Upper lobe of right lung (tissue), 1 donor: ENCODE results near the gene HLA-DQB1. TPM values are rescaled to one million over a fixed set of nuclear protein-coding genes. Genes with fewer than 3 reads are reported as not detected.

Experiments
- ATAC-seq: fragments of 200-7000 bp; cut with Tn5 transposase; one replicate; pipeline ENCODE4 v1.9.1; 2020; ENCODE audit warnings: mild to moderate bottlenecking, moderate library complexity
- DNase-seq: peaks from one replicate; pipeline ENCODE4 v3.0.0-alpha.2; 2020
- H3K27ac ChIP-seq: fragments of 200-600 bp; one replicate; pipeline ENCODE4 v1.8.0; 2022
- H3K27me3 ChIP-seq: fragments of 200-600 bp; one replicate; pipeline ENCODE4 v1.8.0; 2022; ENCODE audit warnings: mild to moderate bottlenecking
- H3K36me3 ChIP-seq: fragments of 200-600 bp; one replicate; pipeline ENCODE4 v1.8.0; 2022
- H3K4me1 ChIP-seq: fragments of 200-600 bp; one replicate; pipeline ENCODE4 v1.8.0; 2022
- H3K4me3 ChIP-seq: fragments of 200-600 bp; one replicate; pipeline ENCODE4 v1.8.0; 2022; ENCODE audit warnings: mild to moderate bottlenecking
- H3K9me3 ChIP-seq: fragments of 200-600 bp; one replicate; pipeline ENCODE4 v1.8.0; 2022
- CTCF ChIP-seq: fragments of 200-600 bp; IDR thresholded peaks from one replicate; pipeline ENCODE4 v1.8.0; 2022; ENCODE audit warnings: antibody characterized with exemption
- intact Hi-C: fragments of 100-400 bp; cut with DNase I; formaldehyde crosslinking; loops from one replicate; pipeline ENCODE4 v1.11.0; 2022
- total RNA-seq: library from RNA; stranded (reverse); fragmentation: NEBNext Ultra II Directional; extraction: Animal tissue kit (Norgen Biotek cat#: 25700); gene quantifications from one replicate; pipeline ENCODE4 v1.2.1, GENCODE V29; 2021
- donor health status: DM: no; HTN: yes; CAD: no; lungs with severe emphysema.

Gene HLA-DQB1
- total RNA-seq, 1 donor from 2014 or later = 94.9 TPM

GRCh38 chr6:32697031-32697430 lies 30.6 kb upstream of the HLA-DQB1 start:
- DNase-seq = no peak

GRCh38 chr6:32692019-32692418 lies 25.6 kb upstream of the HLA-DQB1 start:
- H3K36me3 ChIP-seq = no peaks in the 10 kb centered on the region
- H3K27me3 ChIP-seq = no peaks in the 10 kb centered on the region
- peak; percentile 53 for TF ChIP-seq CTCF
- H3K27ac ChIP-seq = no peak overlapping the region
- ATAC-seq (peak; percentile 95), DNase-seq (no peak)
- no peaks in the 10 kb centered on the region for H3K9me3 ChIP-seq
- no peak overlapping the region for H3K4me3 ChIP-seq
- no peaks in the 10 kb centered on the region for H3K4me1 ChIP-seq
- intact Hi-C loops = loop anchor here (10.0 kb wide), 1 partner anchor 277 kb away; no protein-coding TSS in a partner anchor

More at GRCh38 chr6:32697031-32697430, 30.6 kb upstream of the HLA-DQB1 start:
- Histone ChIP-seq H3K36me3 (no peaks in the 10 kb centered on the region), H3K27ac (no peak overlapping the region), H3K4me3 (no peak overlapping the region), H3K4me1 (no peaks in the 10 kb centered on the region), H3K27me3 (no peaks in the 10 kb centered on the region), H3K9me3 (no peaks in the 10 kb centered on the region)
- no peak for ATAC-seq
- no peak for TF ChIP-seq CTCF
- intact Hi-C loops = loop anchor here (10.0 kb wide), 1 partner anchor 282 kb away; no protein-coding TSS in a partner anchor

GRCh38 chr6:32689531-32690501 lies 23.4 kb upstream of the HLA-DQB1 start:
- H3K36me3 ChIP-seq = no peaks in the 10 kb centered on the region
- H3K4me1 ChIP-seq = no peaks in the 10 kb centered on the region
- no peak for TF ChIP-seq CTCF
- H3K9me3 ChIP-seq = no peaks in the 10 kb centered on the region
- no peaks in the 10 kb centered on the region for H3K27me3 ChIP-seq
- intact Hi-C loops = loop anchor here (10.0 kb wide), 1 partner anchor 275 kb away; no protein-coding TSS in a partner anchor
- H3K4me3 ChIP-seq = no peak overlapping the region
- DNase-seq = no peak
- ATAC-seq = peak; percentile 75
- no peak overlapping the region for H3K27ac ChIP-seq

- no peaks in the 10 kb centered on the region for H3K36me3 ChIP-seq
These were observed 19.1 kb upstream of the HLA-DQB1 start for GRCh38 chr6:32685603-32686002.

GRCh38 chr6:32684246-32684645 lies 17.8 kb upstream of the HLA-DQB1 start:
- H3K4me1 ChIP-seq = no peaks in the 10 kb centered on the region
- ATAC-seq (no peak), DNase-seq (no peak)
- H3K36me3 ChIP-seq = no peaks in the 10 kb centered on the region
- intact Hi-C loops = no loop called here
- H3K9me3 ChIP-seq = no peaks in the 10 kb centered on the region
- TF ChIP-seq CTCF = no peak
- H3K27ac ChIP-seq = no peak overlapping the region
- H3K27me3 ChIP-seq = no peaks in the 10 kb centered on the region
- H3K4me3 ChIP-seq = no peak overlapping the region

More at GRCh38 chr6:32685603-32686002, 19.1 kb upstream of the HLA-DQB1 start:
- Histone ChIP-seq H3K9me3 (no peaks in the 10 kb centered on the region), H3K4me3 (no peak overlapping the region), H3K27ac (no peak overlapping the region), H3K27me3 (no peaks in the 10 kb centered on the region), H3K4me1 (no peaks in the 10 kb centered on the region)
- no peak for DNase-seq
- peak; percentile 90 for ATAC-seq
- TF ChIP-seq CTCF = no peak
- intact Hi-C loops = no loop called here
